ENCODE measurements around the gene XRCC4. TPM values are rescaled to one million over a fixed set of nuclear protein-coding genes. Genes with fewer than 3 reads are reported as not detected.

XRCC4 gene
- total and polyA plus RNA-seq, 4 donors, result 2.3 to 4.9 (median 3.0) TPM

DNA sequence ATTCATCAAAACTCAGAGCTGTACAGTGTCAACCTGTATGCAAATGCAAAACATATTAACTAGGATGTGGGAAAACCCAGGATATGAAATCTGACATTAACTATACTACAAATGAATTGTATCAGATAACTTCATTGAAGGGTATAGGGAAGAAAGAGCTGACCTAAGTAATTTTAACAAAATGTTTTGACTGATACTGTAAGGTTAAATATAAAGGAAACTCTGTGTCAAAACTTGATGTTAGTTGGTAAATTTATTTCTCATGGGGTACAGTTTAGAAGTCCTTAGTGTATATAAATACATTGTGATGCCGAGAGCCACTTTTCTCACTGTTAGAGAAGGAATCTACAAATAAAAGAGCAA is 316.1 kb downstream of the XRCC4 start:
- H3K4me3 ChIP-seq (ENCODE audit: low read depth in 1 of 3, low read length in 3 of 3), result no peak overlapping the region
- 89% methylated on average over 1 of the region's 1 CpG for WGBS
- H3K4me1 ChIP-seq (ENCODE audit: control insufficient read depth in 4 of 4, insufficient read depth in 4 of 4, low read length in 3 of 4), result no peaks in the 10 kb centered on the region
- H3K9ac ChIP-seq (ENCODE audit: low read depth in 1 of 2, low read length in 2 of 2), result no peak overlapping the region
- H3K27me3 ChIP-seq (ENCODE audit: control insufficient read depth in 4 of 4, insufficient read depth in 4 of 4, low read length in 3 of 4), result no peaks in the 10 kb centered on the region
- no peaks in the 10 kb centered on the region for H3K9me3 ChIP-seq (ENCODE audit: control insufficient read depth in 4 of 4, low read length in 3 of 4)
- TF ChIP-seq YY1 (IDR thresholded peaks at IDR 0.05) (no peak), EGR1 (IDR thresholded peaks at IDR 0.05; ENCODE audit: low read depth in 2 of 2) (no peak), JUND (IDR thresholded peaks at IDR 0.05) (no peak), HNF4A (conservative IDR thresholded peaks at IDR 0.05) (no peak), HNF4G (IDR thresholded peaks at IDR 0.05) (no peak), SP1 (IDR thresholded peaks at IDR 0.05) (no peak), GABPA (IDR thresholded peaks at IDR 0.05 in 1 of 2, conservative IDR thresholded peaks at IDR 0.05 in 1 of 2) (no peak), RXRA (IDR thresholded peaks at IDR 0.05) (no peak), FOXA2 (IDR thresholded peaks at IDR 0.05) (no peak), NR2F2 (IDR thresholded peaks at IDR 0.05) (no peak)
- TF ChIP-seq, protein P1, sequence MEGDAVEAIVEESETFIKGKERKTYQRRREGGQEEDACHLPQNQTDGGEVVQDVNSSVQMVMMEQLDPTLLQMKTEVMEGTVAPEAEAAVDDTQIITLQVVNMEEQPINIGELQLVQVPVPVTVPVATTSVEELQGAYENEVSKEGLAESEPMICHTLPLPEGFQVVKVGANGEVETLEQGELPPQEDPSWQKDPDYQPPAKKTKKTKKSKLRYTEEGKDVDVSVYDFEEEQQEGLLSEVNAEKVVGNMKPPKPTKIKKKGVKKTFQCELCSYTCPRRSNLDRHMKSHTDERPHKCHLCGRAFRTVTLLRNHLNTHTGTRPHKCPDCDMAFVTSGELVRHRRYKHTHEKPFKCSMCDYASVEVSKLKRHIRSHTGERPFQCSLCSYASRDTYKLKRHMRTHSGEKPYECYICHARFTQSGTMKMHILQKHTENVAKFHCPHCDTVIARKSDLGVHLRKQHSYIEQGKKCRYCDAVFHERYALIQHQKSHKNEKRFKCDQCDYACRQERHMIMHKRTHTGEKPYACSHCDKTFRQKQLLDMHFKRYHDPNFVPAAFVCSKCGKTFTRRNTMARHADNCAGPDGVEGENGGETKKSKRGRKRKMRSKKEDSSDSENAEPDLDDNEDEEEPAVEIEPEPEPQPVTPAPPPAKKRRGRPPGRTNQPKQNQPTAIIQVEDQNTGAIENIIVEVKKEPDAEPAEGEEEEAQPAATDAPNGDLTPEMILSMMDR (IDR thresholded peaks at IDR 0.05; ENCODE audit: low read depth, low read length, missing input control), result no peak
- TF ChIP-seq, protein P2, sequence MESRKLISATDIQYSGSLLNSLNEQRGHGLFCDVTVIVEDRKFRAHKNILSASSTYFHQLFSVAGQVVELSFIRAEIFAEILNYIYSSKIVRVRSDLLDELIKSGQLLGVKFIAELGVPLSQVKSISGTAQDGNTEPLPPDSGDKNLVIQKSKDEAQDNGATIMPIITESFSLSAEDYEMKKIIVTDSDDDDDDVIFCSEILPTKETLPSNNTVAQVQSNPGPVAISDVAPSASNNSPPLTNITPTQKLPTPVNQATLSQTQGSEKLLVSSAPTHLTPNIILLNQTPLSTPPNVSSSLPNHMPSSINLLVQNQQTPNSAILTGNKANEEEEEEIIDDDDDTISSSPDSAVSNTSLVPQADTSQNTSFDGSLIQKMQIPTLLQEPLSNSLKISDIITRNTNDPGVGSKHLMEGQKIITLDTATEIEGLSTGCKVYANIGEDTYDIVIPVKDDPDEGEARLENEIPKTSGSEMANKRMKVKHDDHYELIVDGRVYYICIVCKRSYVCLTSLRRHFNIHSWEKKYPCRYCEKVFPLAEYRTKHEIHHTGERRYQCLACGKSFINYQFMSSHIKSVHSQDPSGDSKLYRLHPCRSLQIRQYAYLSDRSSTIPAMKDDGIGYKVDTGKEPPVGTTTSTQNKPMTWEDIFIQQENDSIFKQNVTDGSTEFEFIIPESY (IDR thresholded peaks at IDR 0.05), result no peak
- TF ChIP-seq, protein P3, sequence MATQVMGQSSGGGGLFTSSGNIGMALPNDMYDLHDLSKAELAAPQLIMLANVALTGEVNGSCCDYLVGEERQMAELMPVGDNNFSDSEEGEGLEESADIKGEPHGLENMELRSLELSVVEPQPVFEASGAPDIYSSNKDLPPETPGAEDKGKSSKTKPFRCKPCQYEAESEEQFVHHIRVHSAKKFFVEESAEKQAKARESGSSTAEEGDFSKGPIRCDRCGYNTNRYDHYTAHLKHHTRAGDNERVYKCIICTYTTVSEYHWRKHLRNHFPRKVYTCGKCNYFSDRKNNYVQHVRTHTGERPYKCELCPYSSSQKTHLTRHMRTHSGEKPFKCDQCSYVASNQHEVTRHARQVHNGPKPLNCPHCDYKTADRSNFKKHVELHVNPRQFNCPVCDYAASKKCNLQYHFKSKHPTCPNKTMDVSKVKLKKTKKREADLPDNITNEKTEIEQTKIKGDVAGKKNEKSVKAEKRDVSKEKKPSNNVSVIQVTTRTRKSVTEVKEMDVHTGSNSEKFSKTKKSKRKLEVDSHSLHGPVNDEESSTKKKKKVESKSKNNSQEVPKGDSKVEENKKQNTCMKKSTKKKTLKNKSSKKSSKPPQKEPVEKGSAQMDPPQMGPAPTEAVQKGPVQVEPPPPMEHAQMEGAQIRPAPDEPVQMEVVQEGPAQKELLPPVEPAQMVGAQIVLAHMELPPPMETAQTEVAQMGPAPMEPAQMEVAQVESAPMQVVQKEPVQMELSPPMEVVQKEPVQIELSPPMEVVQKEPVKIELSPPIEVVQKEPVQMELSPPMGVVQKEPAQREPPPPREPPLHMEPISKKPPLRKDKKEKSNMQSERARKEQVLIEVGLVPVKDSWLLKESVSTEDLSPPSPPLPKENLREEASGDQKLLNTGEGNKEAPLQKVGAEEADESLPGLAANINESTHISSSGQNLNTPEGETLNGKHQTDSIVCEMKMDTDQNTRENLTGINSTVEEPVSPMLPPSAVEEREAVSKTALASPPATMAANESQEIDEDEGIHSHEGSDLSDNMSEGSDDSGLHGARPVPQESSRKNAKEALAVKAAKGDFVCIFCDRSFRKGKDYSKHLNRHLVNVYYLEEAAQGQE (IDR thresholded peaks at IDR 0.05), result no peak
- TF ChIP-seq, protein P4, sequence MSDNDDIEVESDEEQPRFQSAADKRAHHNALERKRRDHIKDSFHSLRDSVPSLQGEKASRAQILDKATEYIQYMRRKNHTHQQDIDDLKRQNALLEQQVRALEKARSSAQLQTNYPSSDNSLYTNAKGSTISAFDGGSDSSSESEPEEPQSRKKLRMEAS (IDR thresholded peaks at IDR 0.05), result no peak
- TF ChIP-seq, protein P5, sequence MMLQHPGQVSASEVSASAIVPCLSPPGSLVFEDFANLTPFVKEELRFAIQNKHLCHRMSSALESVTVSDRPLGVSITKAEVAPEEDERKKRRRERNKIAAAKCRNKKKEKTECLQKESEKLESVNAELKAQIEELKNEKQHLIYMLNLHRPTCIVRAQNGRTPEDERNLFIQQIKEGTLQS (IDR thresholded peaks at IDR 0.05), result no peak
- H3K27ac ChIP-seq (ENCODE audit: low read depth in 1 of 2, low read length in 2 of 2), result no peak overlapping the region
- H3K36me3 ChIP-seq (ENCODE audit: control insufficient read depth in 4 of 4, insufficient read depth in 3 of 4, low read depth in 1 of 4, low read length in 3 of 4), result no peaks in the 10 kb centered on the region
- no peak for DNase-seq (ENCODE audit: low spot score)

DNA sequence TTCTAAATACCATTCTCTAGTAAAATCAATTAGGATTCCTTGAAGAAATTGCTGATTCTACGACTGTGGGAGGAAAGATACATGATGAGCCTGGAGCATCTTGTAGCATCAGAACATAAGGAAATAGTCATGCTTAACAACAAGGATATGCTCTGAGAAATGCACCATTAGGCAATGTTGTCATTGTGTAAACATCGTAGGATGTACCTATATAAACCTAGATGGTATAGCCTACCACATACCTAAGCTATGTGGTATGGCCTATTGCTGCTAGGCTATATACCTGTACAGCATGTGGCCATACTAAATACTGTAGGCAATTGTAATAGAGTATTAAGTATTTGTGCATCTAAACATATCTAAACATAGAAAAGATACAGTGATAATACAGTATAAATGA is 316.8 kb downstream of the XRCC4 start:
- 91% methylated on average over 2 of the region's 2 CpGs for WGBS
- H3K27ac ChIP-seq (ENCODE audit: low read depth in 1 of 2, low read length in 2 of 2), result no peak overlapping the region
- H3K4me1 ChIP-seq (ENCODE audit: control insufficient read depth in 4 of 4, insufficient read depth in 4 of 4, low read length in 3 of 4), result no peaks in the 10 kb centered on the region
- H3K4me3 ChIP-seq (ENCODE audit: low read depth in 1 of 3, low read length in 3 of 3), result no peak overlapping the region
- no peaks in the 10 kb centered on the region for H3K9me3 ChIP-seq (ENCODE audit: control insufficient read depth in 4 of 4, low read length in 3 of 4)
- DNase-seq (ENCODE audit: low spot score), result no peak
- H3K27me3 ChIP-seq (ENCODE audit: control insufficient read depth in 4 of 4, insufficient read depth in 4 of 4, low read length in 3 of 4), result no peaks in the 10 kb centered on the region
- no peak for TF ChIP-seq GABPA (IDR thresholded peaks at IDR 0.05 in 1 of 2, conservative IDR thresholded peaks at IDR 0.05 in 1 of 2)
- TF ChIP-seq, protein P4 (IDR thresholded peaks at IDR 0.05), result no peak
- H3K36me3 ChIP-seq (ENCODE audit: control insufficient read depth in 4 of 4, insufficient read depth in 3 of 4, low read depth in 1 of 4, low read length in 3 of 4), result no peaks in the 10 kb centered on the region
- no peak overlapping the region for H3K9ac ChIP-seq (ENCODE audit: low read depth in 1 of 2, low read length in 2 of 2)
